Body of pancreas (tissue), 4 donors: ENCODE data around the gene KIAA1671.

Experiments
- POLR2A ChIP-seq, 3 donors: fragments of 450-650 bp; IDR thresholded peaks; one replicate each; pipeline ENCODE4 v1.6.1; 2016; ENCODE audit warnings: antibody characterized with exemption in 3 of 3, mild to moderate bottlenecking in 2 of 3
- TF ChIP-seq, protein P1 (sequence below), 7 experiments: fragments of 450-650 bp in 4 of 7; fragments of 200-600 bp in 3 of 7; sonication (generic) in 3 of 7; IDR thresholded peaks; one replicate each; pipeline ENCODE4 v1.5.1; 2016 to 2019; ENCODE audit warnings: antibody characterized with exemption in 7 of 7

- TF ChIP-seq, protein P1, sequence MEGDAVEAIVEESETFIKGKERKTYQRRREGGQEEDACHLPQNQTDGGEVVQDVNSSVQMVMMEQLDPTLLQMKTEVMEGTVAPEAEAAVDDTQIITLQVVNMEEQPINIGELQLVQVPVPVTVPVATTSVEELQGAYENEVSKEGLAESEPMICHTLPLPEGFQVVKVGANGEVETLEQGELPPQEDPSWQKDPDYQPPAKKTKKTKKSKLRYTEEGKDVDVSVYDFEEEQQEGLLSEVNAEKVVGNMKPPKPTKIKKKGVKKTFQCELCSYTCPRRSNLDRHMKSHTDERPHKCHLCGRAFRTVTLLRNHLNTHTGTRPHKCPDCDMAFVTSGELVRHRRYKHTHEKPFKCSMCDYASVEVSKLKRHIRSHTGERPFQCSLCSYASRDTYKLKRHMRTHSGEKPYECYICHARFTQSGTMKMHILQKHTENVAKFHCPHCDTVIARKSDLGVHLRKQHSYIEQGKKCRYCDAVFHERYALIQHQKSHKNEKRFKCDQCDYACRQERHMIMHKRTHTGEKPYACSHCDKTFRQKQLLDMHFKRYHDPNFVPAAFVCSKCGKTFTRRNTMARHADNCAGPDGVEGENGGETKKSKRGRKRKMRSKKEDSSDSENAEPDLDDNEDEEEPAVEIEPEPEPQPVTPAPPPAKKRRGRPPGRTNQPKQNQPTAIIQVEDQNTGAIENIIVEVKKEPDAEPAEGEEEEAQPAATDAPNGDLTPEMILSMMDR (IDR thresholded peaks at IDR 0.05) = no peak
- no peak for TF ChIP-seq POLR2A (IDR thresholded peaks at IDR 0.05)
These were observed 7.1 kb upstream of the KIAA1671 start for GRCh38 chr22:24945430-24945829.
